GM10266 (cell line): ENCODE measurements around the gene TMEM238.

Experiments
- DNase-seq: peaks from one replicate; pipeline ENCODE4 v3.0.0; 2012; ENCODE audit errors: extremely low spot score
- TF ChIP-seq, protein P1 (sequence below): IDR thresholded peaks from 2 replicates; pipeline ENCODE4 v1.5.1; 2012; ENCODE audit warnings: mild to moderate bottlenecking, low read depth; ENCODE audit not compliant: control insufficient read depth, insufficient read depth; ENCODE audit errors: missing control alignments

TMEM238 gene, protein sequence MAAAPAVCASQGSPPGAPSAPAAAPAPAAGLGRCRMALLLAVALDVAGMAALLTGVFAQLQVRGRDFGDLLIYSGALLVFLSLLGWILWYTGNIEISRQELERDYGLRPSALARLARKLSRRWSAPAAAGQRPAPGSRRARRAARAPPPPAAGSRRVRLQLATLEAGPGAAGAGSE

DNA sequence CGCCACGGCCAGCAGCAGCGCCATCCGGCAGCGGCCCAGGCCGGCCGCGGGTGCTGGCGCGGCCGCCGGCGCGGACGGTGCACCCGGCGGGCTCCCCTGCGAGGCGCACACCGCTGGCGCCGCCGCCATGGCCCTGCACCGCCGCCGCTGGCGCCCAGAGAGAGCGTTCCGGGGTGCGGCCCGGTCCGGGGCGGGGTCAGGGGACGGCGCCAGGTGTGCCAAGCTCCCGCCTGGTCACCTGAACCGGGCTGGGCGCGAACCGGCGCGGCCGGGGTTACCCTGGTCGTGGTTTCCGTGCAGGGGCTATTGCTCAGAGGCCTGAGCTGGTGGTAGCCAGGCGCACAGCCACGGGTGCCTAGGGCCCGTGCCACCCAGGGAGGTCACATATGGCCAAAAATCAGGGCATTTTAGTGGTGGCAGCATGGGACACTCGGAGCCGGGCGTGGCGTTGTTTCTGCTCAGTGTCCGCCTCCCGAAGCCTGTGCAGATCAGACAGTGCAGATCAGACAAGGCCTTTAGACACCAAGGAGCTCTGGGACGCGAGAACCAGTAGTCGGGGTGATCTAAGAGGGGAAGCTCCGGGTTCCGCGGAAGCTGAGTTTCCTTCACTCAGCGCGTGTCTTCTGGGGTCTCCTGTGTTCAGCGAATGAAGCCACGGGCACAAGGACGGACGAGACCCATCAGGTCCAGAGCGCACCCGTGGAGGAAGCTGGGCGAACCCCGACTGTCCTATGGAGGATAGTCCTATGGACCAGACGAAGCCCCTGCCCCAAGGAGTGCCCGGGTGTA lies at the start of gene TMEM238:
TSS of gene TMEM238 (minus strand) at position 162 of the 789 bp plus-strand sequence. CDS start at position 129, 33 bp downstream.
- no peak for DNase-seq
- TF ChIP-seq, protein P1, sequence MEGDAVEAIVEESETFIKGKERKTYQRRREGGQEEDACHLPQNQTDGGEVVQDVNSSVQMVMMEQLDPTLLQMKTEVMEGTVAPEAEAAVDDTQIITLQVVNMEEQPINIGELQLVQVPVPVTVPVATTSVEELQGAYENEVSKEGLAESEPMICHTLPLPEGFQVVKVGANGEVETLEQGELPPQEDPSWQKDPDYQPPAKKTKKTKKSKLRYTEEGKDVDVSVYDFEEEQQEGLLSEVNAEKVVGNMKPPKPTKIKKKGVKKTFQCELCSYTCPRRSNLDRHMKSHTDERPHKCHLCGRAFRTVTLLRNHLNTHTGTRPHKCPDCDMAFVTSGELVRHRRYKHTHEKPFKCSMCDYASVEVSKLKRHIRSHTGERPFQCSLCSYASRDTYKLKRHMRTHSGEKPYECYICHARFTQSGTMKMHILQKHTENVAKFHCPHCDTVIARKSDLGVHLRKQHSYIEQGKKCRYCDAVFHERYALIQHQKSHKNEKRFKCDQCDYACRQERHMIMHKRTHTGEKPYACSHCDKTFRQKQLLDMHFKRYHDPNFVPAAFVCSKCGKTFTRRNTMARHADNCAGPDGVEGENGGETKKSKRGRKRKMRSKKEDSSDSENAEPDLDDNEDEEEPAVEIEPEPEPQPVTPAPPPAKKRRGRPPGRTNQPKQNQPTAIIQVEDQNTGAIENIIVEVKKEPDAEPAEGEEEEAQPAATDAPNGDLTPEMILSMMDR = no peak

DNA sequence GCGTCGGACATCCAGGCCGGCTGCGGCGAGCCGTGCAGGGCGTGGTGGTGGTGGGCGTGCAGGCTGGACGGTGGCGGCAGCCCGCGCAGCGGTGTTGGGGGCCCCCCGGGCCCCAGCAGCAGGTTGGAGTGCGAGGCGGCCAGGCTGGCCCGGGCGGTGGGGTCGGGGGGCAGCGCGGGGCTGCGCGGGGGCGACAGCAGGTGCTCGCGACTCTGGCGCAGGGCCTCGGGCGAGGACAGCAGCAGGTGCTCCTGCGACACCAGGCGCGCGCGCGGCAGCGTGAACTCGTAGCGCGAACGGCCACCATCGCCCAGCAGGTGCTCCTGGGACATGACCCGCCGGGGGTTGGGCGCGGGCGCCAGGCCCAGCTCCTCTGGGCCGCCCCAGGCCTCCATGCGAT lies 49.2 kb upstream of the TMEM238 start:
- DNase-seq = no peak
- TF ChIP-seq, protein P1 = no peak

DNA sequence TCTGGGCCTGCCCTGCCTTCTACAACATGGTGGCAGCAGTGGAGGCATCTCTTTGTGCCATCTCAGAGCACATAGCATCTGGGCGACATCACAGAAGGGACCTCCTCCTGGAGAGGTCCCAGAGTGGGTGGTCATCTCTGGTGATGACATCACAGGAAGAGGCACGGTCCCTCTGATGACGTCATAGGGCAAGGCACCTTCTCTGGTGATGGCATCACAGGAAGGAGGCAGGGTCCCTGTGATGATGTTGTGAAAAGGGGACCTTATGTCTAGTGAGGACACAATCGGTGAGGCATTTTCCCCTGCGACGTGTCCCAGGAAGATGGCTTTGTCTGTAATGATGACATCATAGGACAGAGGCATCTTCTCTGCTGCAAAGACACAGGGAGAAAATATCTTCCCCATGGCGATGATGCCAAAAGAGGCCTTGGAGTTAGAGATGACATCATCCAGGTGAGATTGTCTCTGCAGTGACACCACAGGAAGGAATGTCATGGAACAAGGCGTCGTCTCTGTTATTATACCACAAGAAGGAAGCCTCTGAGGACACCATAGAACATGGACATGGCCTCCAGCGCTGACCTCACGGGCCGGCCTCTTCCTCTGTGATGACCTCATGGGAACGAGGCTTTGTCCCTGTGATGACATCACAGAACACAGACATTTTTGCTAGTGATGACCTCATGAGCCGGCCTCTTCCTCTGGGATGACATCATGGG lies 48.3 kb upstream of the TMEM238 start:
- TF ChIP-seq, protein P1 = no peak
- DNase-seq = no peak

DNA sequence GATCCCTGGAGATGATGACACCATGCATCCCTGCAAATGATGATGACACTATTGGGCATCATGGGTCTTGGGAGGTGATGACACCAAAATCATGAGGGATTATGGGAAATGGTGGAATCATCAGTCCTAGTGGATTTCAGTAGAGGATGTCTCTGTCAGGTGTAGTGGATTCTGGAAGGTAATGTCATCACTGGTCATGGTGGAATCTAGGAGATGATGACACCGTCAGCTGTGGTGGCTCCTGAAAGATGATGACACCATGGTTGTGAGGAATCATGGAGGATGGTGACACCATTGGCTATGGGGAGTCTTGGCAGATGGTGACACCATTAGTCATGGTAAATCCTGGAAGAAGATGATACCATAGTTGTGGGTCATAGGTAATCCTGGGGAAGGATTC lies 47.1 kb upstream of the TMEM238 start:
- no peak for DNase-seq
- TF ChIP-seq, protein P1 = no peak

DNA sequence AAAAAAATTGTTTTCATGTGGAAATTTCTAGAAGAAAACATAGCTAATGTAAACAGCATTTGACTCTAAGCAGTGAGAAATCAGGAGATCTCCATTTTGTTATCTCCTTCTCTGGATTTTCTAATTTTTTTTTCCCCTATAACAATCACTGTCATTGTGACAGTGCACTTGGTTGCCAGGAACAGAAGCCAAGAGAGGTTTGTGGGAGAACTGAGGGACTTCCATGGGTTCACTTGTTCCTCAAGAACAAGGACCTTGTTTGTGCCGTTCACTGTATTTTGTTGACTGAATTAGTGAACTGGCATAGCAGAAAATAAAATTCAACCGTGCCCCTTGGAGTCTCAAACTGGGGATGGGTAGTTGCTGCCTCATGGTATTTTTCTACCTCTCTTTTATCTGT lies 42.0 kb upstream of the TMEM238 start:
- no peak for DNase-seq
- TF ChIP-seq, protein P1 = no peak

DNA sequence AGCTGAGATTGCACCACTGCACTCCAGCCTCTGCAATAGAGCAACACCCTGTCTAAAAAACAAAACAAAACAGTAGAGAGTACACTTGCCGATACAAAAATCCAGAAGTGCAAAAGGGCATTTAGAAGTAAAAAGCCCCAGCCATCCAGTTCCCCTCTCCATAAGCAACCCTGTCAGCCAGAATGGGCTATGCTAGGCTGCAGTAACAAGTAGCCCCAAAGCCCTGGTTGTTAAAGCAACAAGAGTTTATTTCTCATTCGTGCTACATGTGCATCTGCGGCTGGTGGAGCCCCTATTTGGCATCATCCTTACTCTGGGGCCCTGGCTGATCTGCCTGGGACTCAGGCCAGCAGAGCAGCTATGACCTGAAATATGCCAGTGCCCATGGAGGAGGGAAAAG lies 40.4 kb upstream of the TMEM238 start:
- TF ChIP-seq, protein P1 = no peak
- no peak for DNase-seq
